ENCODE results near the gene PORCN. TPM values are rescaled to one million over a fixed set of nuclear protein-coding genes. Genes with fewer than 3 reads are reported as not detected.
A peak's percentile ranks its signal among the peaks of the same experiment; 100 is the strongest.

Gene PORCN
- total and polyA plus RNA-seq, 9 of the 15 experiments (the other 6 are each of a cell fraction or from before 2014, with no cell fraction given): 0.34 to 5.1 (median 2.8) TPM

- no peak for TF ChIP-seq ZBTB49 (CRISPR knock-in tag; IDR thresholded peaks at IDR 0.05; ENCODE audit: borderline replicate concordance)
- 0 out of 4 replicates have a peak, but pooled peaks of 1 of the 2 experiments have one; percentile 18 for TF ChIP-seq ZNF639 (CRISPR knock-in tag; conservative IDR thresholded peaks at IDR 0.05 in 1 of 2, IDR thresholded peaks at IDR 0.05 in 1 of 2)
- peak; percentile 6; the same call in 1 of the 2 replicates for TF ChIP-seq TFAP4 (CRISPR knock-in tag; IDR thresholded peaks at IDR 0.05; ENCODE audit: borderline replicate concordance)
- TF ChIP-seq TARDBP (IDR thresholded peaks at IDR 0.05): no peak
- peak in 1 of 2 experiments; percentile 48; a peak in 1 of 4 replicates for TF ChIP-seq HDAC1 (IDR thresholded peaks at IDR 0.05)
- peak; percentile 56; the same call in 1 of the 2 replicates for TF ChIP-seq GMEB1 (CRISPR knock-in tag; IDR thresholded peaks at IDR 0.05)
- TF ChIP-seq TBL1XR1 (IDR thresholded peaks at IDR 0.05; ENCODE audit: low read length in 2 of 2): no peak
- TF ChIP-seq NCOA1 (IDR thresholded peaks at IDR 0.05; ENCODE audit: low read depth): peak; percentile 66; the same call in 1 of the 2 replicates
- TF ChIP-seq RBFOX2 (IDR thresholded peaks at IDR 0.05; ENCODE audit: low read depth, low read length): peak; percentile 59
- no peak for TF ChIP-seq ZNF589 (CRISPR knock-in tag; IDR thresholded peaks at IDR 0.05; ENCODE audit: low read depth)
- TF ChIP-seq SIN3A (IDR thresholded peaks at IDR 0.05; ENCODE audit: borderline replicate concordance in 2 of 2, control insufficient read depth in 1 of 2, low read depth in 2 of 2, low read length in 2 of 2): peak; percentile 17 to 62; a peak in 1 of 4 replicates
- 0 out of 2 replicates have a peak, but pooled peaks have one; percentile 19 for TF ChIP-seq KLF16 (IDR thresholded peaks at IDR 0.05)
- no peak for TF ChIP-seq BACH1 (tag; IDR thresholded peaks at IDR 0.05)
- peak; percentile 93 for TF ChIP-seq ZFP36 (IDR thresholded peaks at IDR 0.05; ENCODE audit: low read depth, low read length, partially characterized antibody)
- peak; percentile 35 for TF ChIP-seq TAF1 (IDR thresholded peaks at IDR 0.05; ENCODE audit: control insufficient read depth, extremely low read depth, insufficient read depth, low read length, severe bottlenecking)
- no peak for TF ChIP-seq RBM22 (IDR thresholded peaks at IDR 0.05; ENCODE audit: low read depth, low read length, poor library complexity, severe bottlenecking)
- peak; percentile 78 for TF ChIP-seq ZFX (CRISPR knock-in tag; IDR thresholded peaks at IDR 0.05)
- no peak for TF ChIP-seq TCF15 (CRISPR knock-in tag; IDR thresholded peaks at IDR 0.05)
Observed at GRCh38 chrX:48508400-48509244, at the start of gene PORCN (continued).
